Dedifferentiated amniotic fluid mesenchymal stem cell (primary cell): ENCODE measurements around the gene SPP1.
"Not testable (repeated sequence)": the region's sequence is repeated elsewhere in the genome, so short reads cannot be mapped to it uniquely, and the experiment has no call there.

Experiments used
- DNase-seq: peaks from one replicate; pipeline ENCODE4 v3.0.0-alpha.2; 2016; ENCODE audit errors: extremely low spot score

SPP1 gene

GRCh38 chr4:87986508-87986907, 11.0 kb downstream of the SPP1 start:
- DNase-seq = no peak

DNA sequence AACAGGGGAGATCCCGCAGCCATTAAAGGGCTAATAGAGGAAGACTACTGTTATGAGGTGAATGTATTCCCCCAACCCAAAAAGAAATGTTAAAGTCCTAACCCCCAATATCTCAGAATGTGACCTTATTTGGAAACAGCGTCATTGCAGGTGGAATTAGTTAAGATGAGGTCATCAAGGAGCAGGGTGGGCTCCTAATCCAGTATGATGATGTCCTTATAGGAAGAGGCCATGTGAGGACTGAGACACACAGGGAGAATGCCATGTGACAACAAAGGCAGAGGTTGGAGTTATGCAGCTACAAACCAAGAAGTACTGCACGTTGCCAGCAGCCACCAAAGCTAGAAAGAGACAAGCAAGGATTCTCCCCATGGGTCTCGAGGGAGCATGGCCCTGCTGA, 14.3 kb downstream of the SPP1 start:
- DNase-seq = no peak

DNA sequence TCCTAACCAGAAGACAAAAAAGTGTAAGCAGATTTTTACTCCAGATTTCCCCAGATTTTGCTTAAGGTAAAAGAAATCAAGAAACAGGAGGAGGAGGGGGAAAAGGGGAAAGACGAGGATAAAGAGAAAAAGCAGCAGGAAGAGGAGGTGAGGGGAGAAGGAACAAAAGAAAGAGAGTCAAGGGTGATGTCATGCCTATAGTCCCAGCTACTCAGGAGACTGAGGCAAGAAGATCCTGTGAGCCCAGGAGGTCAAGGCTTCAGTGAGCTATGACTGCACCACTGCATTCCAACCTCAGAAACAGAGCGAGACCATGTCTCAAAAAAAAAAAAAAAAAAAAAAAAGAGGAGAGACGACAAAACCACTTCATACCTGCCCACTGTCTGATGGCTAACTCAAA, 19.9 kb downstream of the SPP1 start:
- no peak for DNase-seq

GRCh38 chr4:87999191-87999691, 23.7 kb downstream of the SPP1 start:
- DNase-seq = not testable (repeated sequence)

DNA sequence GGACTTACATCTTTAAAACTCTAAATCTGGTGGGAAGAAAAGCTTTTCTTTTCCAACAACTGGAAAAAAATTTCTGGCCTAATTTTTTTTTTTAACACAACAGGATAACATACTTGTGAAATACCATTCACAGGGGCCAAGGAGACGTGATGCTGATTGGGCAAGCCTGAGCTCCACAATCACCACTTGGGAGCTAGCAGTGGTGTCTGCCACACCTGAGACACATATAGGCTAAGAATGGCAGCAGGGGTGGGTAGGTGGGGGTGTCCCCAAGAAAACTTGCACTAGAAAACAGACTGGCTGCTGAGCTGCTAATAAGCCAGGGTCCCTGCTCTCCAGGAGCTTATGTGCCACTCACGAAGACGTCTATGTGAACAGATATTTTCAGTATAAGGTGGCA, 26.4 kb downstream of the SPP1 start:
- DNase-seq = no peak

- DNase-seq = no peak
Measured at GRCh38 chr4:88002786-88003185, 27.3 kb downstream of the SPP1 start.

GRCh38 chr4:88003261-88003660, 27.7 kb downstream of the SPP1 start:
- DNase-seq = no peak

DNA sequence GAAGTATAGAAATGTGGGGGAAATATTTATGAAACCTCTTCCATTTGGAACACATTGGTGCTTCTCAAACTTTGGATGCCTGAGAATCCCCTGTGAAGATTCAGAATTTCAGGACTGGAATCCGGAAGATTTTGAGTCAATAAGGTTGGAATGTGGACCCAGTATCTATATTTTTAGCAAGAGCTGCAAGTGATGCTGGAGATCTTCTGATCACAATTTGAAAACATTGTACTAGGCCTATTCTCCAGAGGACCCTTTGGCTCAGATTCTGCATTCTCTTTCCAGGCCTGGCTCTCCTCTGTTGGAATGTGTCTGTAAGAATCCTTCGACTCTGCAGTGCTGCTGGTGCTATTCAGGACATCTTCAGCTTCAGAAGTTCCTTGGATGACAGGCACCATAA, 29.6 kb downstream of the SPP1 start:
- no peak for DNase-seq

GRCh38 chr4:88005946-88006345, 30.4 kb downstream of the SPP1 start:
- no peak for DNase-seq

GRCh38 chr4:88006956-88007303, 31.4 kb downstream of the SPP1 start:
- DNase-seq = no peak

DNA sequence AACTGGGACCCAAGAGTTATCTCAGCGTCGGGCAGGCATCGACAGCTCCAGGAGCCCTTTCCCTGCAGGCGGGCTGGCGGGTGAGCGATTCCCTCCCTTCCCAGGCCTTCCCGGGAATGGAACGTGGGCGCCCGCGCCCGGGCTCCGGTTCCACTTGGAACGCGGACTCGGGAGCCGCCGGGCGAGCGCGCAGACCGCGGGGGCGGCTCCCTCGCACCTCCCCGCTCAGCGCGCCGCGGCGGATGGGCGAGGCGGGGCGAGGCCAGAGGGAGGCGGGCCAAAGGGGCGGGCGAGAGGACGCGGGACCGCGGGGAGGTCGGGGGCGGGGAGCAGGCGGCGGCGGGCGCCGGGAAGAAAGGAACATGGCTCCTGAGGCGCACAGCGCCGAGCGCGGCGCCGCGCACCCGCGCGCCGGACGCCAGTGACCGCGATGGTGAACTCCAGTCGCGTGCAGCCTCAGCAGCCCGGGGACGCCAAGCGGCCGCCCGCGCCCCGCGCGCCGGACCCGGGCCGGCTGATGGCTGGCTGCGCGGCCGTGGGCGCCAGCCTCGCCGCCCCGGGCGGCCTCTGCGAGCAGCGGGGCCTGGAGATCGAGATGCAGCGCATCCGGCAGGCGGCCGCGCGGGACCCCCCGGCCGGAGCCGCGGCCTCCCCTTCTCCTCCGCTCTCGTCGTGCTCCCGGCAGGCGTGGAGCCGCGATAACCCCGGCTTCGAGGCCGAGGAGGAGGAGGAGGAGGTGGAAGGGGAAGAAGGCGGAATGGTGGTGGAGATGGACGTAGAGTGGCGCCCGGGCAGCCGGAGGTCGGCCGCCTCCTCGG, 32.0 kb downstream of the SPP1 start, which contains the start of gene PKD2:
TSS of gene PKD2 (plus strand) at position 332 of the 818 bp plus-strand sequence. CDS start at position 431, 99 bp downstream.
- DNase-seq = peak; percentile 62

GRCh38 chr4:88008122-88008742, 32.7 kb downstream of the SPP1 start:
- DNase-seq = no peak

DNA sequence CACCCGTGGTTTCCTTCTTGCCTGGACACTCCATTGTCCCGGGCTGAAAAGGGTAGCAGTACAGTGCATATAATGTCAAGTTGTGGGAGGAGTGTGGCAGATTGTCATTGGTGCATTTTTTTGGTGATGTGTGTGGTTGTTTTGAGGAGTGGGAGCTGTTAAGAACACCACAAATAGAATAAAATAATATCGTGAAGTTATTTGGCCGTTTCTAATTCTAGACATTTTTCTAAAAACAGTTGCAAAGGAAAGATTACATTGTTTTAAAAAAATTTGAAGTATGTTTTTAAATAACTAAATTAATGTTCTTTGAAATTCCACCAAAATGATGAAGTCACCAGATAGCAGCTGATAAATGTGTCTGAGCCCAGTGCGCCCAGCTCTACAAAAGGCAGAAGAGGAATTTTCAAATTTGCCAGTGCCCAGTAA, 33.2 kb downstream of the SPP1 start:
- DNase-seq = no peak

DNA sequence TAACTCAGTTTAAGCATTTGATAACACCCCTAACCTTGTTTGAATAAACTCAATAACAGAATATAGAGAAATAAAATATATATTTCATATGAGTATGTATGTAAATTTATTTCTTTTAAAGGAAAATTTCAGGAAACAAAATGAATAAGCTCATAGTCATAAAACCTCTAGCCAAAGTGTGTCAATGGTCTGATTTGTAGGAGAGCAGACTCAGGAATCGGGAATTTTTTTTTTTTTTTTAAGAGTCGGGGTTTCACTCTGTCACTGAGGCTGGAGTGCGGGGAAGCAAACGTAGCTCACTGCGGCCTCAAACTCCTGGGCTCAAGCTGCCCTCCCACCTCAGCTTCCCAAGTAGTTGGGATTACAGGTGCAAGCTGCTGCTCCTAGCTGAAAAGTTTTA, 34.4 kb downstream of the SPP1 start:
- no peak for DNase-seq

- DNase-seq = peak; percentile 34
Measured at GRCh38 chr4:88010966-88011365, 35.5 kb downstream of the SPP1 start.

DNA sequence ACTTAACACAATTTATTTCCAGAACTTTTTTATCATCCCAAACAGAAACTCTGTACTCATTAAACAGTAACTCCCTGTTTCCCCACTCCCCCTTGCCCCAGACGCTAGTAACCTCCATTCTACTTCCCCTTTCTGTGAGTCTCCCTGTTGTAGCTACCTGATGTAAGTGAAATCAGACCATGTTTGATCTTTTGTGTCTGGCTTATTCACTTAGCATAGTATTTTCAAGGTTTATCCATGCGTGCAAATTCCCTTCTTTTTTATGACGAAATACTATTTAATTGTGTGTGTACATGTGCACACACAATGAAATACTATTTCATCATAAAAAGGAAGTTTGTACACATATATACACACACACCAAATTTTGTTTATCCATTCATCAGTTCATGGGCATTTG, 37.1 kb downstream of the SPP1 start:
- DNase-seq = no peak

DNA sequence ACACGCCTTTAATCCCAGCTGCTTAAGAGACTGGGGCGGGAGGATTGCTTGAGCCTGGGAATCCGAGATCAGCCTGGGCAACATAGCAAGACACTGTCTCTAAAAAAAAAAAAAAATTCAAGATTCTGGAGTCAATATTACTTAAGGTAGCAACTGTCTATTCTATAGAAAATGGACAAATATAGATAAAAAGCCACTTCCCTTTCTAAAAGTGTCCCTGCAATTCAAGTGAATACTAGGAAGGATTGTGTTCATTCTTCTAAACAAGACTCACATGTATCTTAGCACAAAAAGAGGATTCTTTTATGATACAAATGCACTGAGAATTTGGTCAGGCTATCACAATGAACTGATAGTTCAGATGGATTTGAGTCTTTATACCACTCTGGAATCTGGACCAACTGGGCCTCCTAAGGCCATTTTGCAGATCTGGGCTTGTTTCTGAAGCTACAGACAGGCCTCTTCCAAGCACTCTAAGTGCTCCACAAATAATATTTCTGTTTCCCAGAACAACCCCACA, 38.9 kb downstream of the SPP1 start:
- no peak for DNase-seq

DNA sequence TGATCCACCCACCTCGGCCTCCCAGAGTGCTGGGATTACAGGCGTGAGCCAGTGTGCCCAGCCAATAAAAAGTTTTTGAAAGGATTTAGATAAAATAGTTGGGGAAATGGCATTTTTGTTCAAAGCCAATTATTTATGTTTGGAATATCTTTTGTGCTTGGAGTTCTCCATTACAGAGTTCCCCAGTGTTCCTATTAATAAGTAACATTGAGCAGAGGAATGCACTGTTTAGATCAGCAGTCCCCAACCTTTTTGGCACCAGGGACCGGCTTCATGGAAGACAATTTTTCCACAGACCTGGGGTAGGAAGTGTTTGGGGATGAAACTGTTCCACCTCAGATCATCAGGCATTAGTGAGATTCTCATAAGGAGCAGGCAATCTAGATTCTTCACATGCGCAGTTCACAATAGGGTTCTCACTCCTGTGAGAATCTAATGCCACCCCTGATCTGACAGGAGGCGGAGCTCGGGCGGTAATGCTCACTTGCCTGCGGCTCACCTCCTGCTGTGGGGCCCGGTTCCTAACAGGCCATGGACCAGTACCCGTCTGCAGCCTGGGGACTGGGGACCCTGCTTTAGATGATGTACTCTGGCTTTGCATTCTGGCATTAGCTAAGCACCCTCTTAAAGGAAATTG, 40.3 kb downstream of the SPP1 start:
- DNase-seq = no peak

DNA sequence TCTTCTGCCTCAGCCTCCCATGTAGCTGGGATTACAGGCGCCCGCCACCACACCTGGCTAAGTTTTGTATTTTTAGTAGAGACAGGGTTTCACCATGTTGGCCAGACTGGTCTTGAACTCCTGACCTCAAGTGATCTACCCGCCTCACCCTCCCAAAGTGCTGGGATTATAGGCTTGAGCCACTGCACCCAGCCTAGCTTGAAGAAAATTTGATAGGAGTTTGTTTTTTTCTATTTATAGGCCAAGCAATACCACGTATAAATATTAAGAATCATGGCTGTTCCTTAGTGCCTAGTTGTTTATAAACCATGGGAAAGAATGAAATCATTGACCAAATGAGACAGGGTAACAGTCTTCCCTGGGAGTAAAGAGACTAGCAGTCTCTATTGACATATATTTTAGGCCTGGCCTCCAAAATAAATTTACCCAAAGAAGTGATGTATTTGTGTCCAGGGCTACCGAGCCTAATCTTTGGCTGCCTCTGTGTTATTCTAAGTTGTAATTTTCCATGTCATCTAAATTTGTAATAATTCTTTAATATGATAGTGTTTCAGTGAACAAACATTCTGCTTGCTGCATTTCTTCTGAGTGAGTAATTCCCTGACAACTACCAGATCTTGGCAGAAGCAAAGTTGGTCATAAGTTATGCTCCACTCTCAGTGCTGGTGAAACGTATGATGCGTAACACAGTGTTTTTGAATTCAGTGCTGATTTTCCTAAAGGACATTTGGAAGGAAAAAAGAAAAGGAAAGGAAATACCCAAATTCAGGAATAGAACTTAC, 42.2 kb downstream of the SPP1 start:
- peak; percentile 96 for DNase-seq

GRCh38 chr4:88018466-88018865, 43.0 kb downstream of the SPP1 start:
- no peak for DNase-seq

DNA sequence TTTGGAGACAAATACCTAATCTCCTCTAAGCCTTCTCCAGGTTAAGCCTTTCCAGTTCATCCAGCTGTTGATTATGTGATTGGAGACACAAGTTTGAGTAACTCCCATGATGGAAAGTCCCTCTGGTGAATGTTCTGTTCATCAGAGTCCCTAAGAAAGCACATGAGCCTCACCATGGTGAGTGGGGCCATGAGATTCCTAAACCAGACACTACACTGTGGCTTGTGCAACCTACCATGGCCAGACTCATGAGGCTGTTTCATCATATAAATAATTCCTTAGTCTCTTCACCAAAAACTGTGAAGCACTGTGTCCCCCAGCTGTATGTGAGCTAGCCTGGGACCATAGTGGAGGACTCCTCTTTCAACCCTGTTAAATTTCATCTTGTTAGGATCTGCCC, 46.3 kb downstream of the SPP1 start:
- no peak for DNase-seq

DNA sequence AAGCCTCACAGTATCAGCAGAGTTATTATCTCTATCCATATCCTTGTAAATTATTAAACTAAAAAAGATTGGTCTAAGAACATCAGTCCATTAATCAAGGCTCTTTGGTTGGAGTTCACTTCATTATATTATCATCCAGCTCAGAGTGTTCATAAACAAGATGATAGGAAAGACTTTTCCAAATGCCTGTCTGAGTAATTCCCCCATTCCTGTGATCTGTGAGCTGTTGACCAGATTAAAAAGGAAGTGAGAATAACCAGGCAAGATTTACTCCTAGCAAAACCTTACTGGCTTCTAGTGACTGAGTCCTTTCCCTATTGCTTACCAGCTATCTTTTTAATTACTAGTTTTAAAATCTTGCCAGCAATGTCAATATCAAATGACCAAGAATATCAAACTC, 46.8 kb downstream of the SPP1 start:
- no peak for DNase-seq
